HG03108 (cell line): ENCODE measurements around the gene ATRNL1.
"Not testable (repeated sequence)": the region's sequence is repeated elsewhere in the genome, so short reads cannot be mapped to it uniquely, and the experiment has no call there.

Source experiments
- ATAC-seq: cut with Tn5 transposase; IDR thresholded peaks from one replicate; pipeline ENCODE4 v1.9.1; 2021; ENCODE audit warnings: moderate library complexity; ENCODE audit not compliant: unreplicated experiment

Gene ATRNL1

GRCh38 chr10:115207276-115207675 lies 114.1 kb downstream of the ATRNL1 start:
- ATAC-seq = not testable (repeated sequence)

GRCh38 chr10:115209133-115209532 lies 116.0 kb downstream of the ATRNL1 start:
- ATAC-seq = no peak

GRCh38 chr10:115214829-115215228 lies 121.7 kb downstream of the ATRNL1 start:
- no peak for ATAC-seq

GRCh38 chr10:115219203-115219602 lies 126.0 kb downstream of the ATRNL1 start:
- no peak for ATAC-seq

GRCh38 chr10:115222039-115222438 lies 128.9 kb downstream of the ATRNL1 start:
- ATAC-seq = no peak

- no peak for ATAC-seq
These were observed 146.6 kb downstream of the ATRNL1 start for GRCh38 chr10:115239761-115240160.

GRCh38 chr10:115250784-115251183 lies 157.6 kb downstream of the ATRNL1 start:
- no peak for ATAC-seq

- ATAC-seq = not testable (repeated sequence)
These were observed 160.6 kb downstream of the ATRNL1 start for GRCh38 chr10:115253765-115254164.

GRCh38 chr10:115272482-115272881 lies 179.3 kb downstream of the ATRNL1 start:
- no peak for ATAC-seq

GRCh38 chr10:115278294-115278693 lies 185.1 kb downstream of the ATRNL1 start:
- no peak for ATAC-seq

GRCh38 chr10:115295213-115295805 lies 202.1 kb downstream of the ATRNL1 start:
- ATAC-seq = no peak

- no peak for ATAC-seq
These were observed 206.9 kb downstream of the ATRNL1 start for GRCh38 chr10:115300080-115300479.

- not testable (repeated sequence) for ATAC-seq
These were observed 226.5 kb downstream of the ATRNL1 start for GRCh38 chr10:115319669-115320068.

GRCh38 chr10:115321360-115321759 lies 228.2 kb downstream of the ATRNL1 start:
- no peak for ATAC-seq

GRCh38 chr10:115328331-115328730 lies 235.2 kb downstream of the ATRNL1 start:
- ATAC-seq = no peak

- no peak for ATAC-seq
These were observed 242.2 kb downstream of the ATRNL1 start for GRCh38 chr10:115335366-115335765.

GRCh38 chr10:115355162-115355760 lies 262.1 kb downstream of the ATRNL1 start:
- peak; percentile 72 for ATAC-seq

- not testable (repeated sequence) for ATAC-seq
These were observed 274.8 kb downstream of the ATRNL1 start for GRCh38 chr10:115367920-115368319.

- ATAC-seq = no peak
These were observed 285.9 kb downstream of the ATRNL1 start for GRCh38 chr10:115379064-115379463.

- ATAC-seq = no peak
These were observed 291.5 kb downstream of the ATRNL1 start for GRCh38 chr10:115384665-115385064.

- no peak for ATAC-seq
These were observed 297.4 kb downstream of the ATRNL1 start for GRCh38 chr10:115390607-115391006.

- ATAC-seq = no peak
These were observed 304.9 kb downstream of the ATRNL1 start for GRCh38 chr10:115398026-115398425.

- no peak for ATAC-seq
These were observed 309.5 kb downstream of the ATRNL1 start for GRCh38 chr10:115402699-115403098.
